Measurements from ENCODE around the gene PIK3CB.
"Not testable (repeated sequence)": the region's sequence is repeated elsewhere in the genome, so short reads cannot be mapped to it uniquely, and the experiment has no call there.

The PIK3CB gene

GRCh38 chr3:138861798-138862197 lies 27.1 kb upstream of the PIK3CB start:
- no peak for DNase-seq (ENCODE audit: low read depth)
- TF ChIP-seq CTCF (IDR thresholded peaks at IDR 0.05; ENCODE audit: low read depth, low read length, missing control alignments) = no peak

GRCh38 chr3:138856799-138857198 lies 22.1 kb upstream of the PIK3CB start:
- TF ChIP-seq CTCF (IDR thresholded peaks at IDR 0.05; ENCODE audit: low read depth, low read length, missing control alignments) = no peak
- H3K4me3 ChIP-seq (ENCODE audit: low read depth, low read length) = no peak overlapping the region
- DNase-seq (ENCODE audit: low read depth) = no peak

More at GRCh38 chr3:138861798-138862197, 27.1 kb upstream of the PIK3CB start:
- H3K4me3 ChIP-seq (ENCODE audit: low read depth, low read length) = no peak overlapping the region

GRCh38 chr3:138854940-138855339 lies 20.2 kb upstream of the PIK3CB start:
- TF ChIP-seq CTCF (IDR thresholded peaks at IDR 0.05; ENCODE audit: low read depth, low read length, missing control alignments) = no peak
- H3K4me3 ChIP-seq (ENCODE audit: low read depth, low read length) = no peak overlapping the region
- no peak for DNase-seq (ENCODE audit: low read depth)

- H3K4me3 ChIP-seq (ENCODE audit: low read depth, low read length) = no peak overlapping the region
- no peak for DNase-seq (ENCODE audit: low read depth)
- no peak for TF ChIP-seq CTCF (IDR thresholded peaks at IDR 0.05; ENCODE audit: low read depth, low read length, missing control alignments)
Observed at GRCh38 chr3:138854204-138854603, 19.5 kb upstream of the PIK3CB start.

GRCh38 chr3:138850151-138850550 lies 15.4 kb upstream of the PIK3CB start:
- no peak for TF ChIP-seq CTCF (IDR thresholded peaks at IDR 0.05; ENCODE audit: low read depth, low read length, missing control alignments)
- DNase-seq (ENCODE audit: low read depth) = no peak
- no peak overlapping the region for H3K4me3 ChIP-seq (ENCODE audit: low read depth, low read length)

GRCh38 chr3:138849222-138849940 lies 14.7 kb upstream of the PIK3CB start:
- TF ChIP-seq CTCF (IDR thresholded peaks at IDR 0.05; ENCODE audit: low read depth, low read length, missing control alignments) = no peak
- DNase-seq (ENCODE audit: low read depth) = no peak

GRCh38 chr3:138848696-138849095 lies 14.0 kb upstream of the PIK3CB start:
- DNase-seq (ENCODE audit: low read depth) = no peak
- TF ChIP-seq CTCF (IDR thresholded peaks at IDR 0.05; ENCODE audit: low read depth, low read length, missing control alignments) = no peak
- H3K4me3 ChIP-seq (ENCODE audit: low read depth, low read length) = no peak overlapping the region

More at GRCh38 chr3:138849222-138849940, 14.7 kb upstream of the PIK3CB start:
- H3K4me3 ChIP-seq (ENCODE audit: low read depth, low read length) = no peak overlapping the region

- not testable (repeated sequence) for H3K4me3 ChIP-seq (ENCODE audit: low read depth, low read length); DNase-seq (ENCODE audit: low read depth)
Observed at GRCh38 chr3:138846824-138847223, 12.1 kb upstream of the PIK3CB start.
